Hepatocyte (in vitro differentiated cells): ENCODE data around the gene LYPD4.

Source experiments
- EZH2 ChIP-seq: fragments of 200-600 bp; sonication (generic); IDR thresholded peaks from 2 replicates; pipeline ENCODE4 v1.6.1; 2016; ENCODE audit warnings: antibody characterized with exemption, mild to moderate bottlenecking, borderline replicate concordance
- EZH2phosphoT487 ChIP-seq: fragments of 200-600 bp; sonication (generic); IDR thresholded peaks from one replicate; pipeline ENCODE4 v1.6.1; 2018; ENCODE audit warnings: antibody characterized with exemption, mild to moderate bottlenecking, low read depth, moderate library complexity; ENCODE audit not compliant: unreplicated experiment, severe bottlenecking
- TF ChIP-seq, protein P1 (sequence below): fragments of 200-600 bp; sonication (generic); IDR thresholded peaks from 2 replicates; pipeline ENCODE4 v1.5.1; 2016; ENCODE audit warnings: antibody characterized with exemption, mild to moderate bottlenecking; ENCODE audit not compliant: poor library complexity

DNA sequence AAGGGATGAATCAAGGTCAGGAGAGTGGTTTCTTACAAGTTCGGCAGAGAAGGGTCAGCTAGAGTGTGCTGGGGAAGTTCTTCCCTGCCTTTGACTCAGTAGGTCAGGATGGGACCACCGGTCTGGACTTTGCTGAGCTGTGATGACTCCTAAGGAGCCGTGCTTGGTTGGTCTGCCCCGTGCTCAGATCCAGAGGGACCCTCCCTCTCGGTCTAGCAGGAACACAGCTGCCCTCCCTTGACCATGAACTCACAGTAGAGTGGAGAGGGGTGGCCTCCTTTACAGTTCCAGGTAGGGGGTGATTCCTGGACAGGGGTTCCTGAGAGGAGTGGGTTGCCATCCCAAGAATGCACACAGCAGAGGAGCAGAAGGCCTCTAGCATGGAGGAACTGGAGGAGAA is 19.9 kb upstream of the LYPD4 start:
- TF ChIP-seq, protein P1, sequence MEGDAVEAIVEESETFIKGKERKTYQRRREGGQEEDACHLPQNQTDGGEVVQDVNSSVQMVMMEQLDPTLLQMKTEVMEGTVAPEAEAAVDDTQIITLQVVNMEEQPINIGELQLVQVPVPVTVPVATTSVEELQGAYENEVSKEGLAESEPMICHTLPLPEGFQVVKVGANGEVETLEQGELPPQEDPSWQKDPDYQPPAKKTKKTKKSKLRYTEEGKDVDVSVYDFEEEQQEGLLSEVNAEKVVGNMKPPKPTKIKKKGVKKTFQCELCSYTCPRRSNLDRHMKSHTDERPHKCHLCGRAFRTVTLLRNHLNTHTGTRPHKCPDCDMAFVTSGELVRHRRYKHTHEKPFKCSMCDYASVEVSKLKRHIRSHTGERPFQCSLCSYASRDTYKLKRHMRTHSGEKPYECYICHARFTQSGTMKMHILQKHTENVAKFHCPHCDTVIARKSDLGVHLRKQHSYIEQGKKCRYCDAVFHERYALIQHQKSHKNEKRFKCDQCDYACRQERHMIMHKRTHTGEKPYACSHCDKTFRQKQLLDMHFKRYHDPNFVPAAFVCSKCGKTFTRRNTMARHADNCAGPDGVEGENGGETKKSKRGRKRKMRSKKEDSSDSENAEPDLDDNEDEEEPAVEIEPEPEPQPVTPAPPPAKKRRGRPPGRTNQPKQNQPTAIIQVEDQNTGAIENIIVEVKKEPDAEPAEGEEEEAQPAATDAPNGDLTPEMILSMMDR = no peak
- TF ChIP-seq EZH2 (no peak), EZH2phosphoT487 (no peak)
